CD4-positive, alpha-beta T cell (primary cell): ENCODE results near the gene ULK4. TPM values are rescaled to one million over a fixed set of nuclear protein-coding genes. Genes with fewer than 3 reads are reported as not detected.

ENCODE experiments used
- ATAC-seq: fragments of 200-7000 bp; cut with Tn5 transposase; one replicate; pipeline ENCODE4 v1.10.0; 2022; ENCODE audit warnings: mild to moderate bottlenecking; ENCODE audit not compliant: poor library complexity
- CTCF ChIA-PET: fragments of 350-600 bp; sonication (Branson Sonifier 250); formaldehyde crosslinking; loops from one replicate; lab custom pipeline; 2021; ENCODE audit warnings: antibody characterized with exemption, inconsistent platforms; lab: Charles Lee
- POLR2A ChIA-PET: fragments of 350-600 bp; sonication (Branson Sonifier 250); formaldehyde crosslinking; loops from one replicate; lab custom pipeline; 2021; ENCODE audit warnings: antibody characterized with exemption, inconsistent platforms; lab: Charles Lee
- DNase-seq, 14 experiments: peaks; one replicate each; pipeline ENCODE4 v3.0.0-alpha.2; 2013 to 2020; ENCODE audit warnings: mixed read lengths in 2 of 14
- H3K27ac ChIP-seq, 2 donors: one replicate each; pipeline versions ENCODE4 v1.5.1 to v1.7.0; 2013; ENCODE audit warnings: low read length in 2 of 2, low read depth in 1 of 2, mild to moderate bottlenecking in 1 of 2
- H3K27me3 ChIP-seq, 2 experiments: 1 replicate in 1 of 2; 2 replicates in 1 of 2; pipeline versions ENCODE4 v1.6.1 to v1.7.0; 2013; ENCODE audit warnings: low read length in 2 of 2, control low read depth in 1 of 2, mild to moderate bottlenecking in 1 of 2, moderate library complexity in 1 of 2; ENCODE audit not compliant: insufficient read depth in 2 of 2, control insufficient read depth in 1 of 2
- H3K36me3 ChIP-seq: one replicate; pipeline ENCODE4 v1.6.1; 2013; ENCODE audit warnings: low read length, control low read depth; ENCODE audit not compliant: insufficient read depth
- H3K4me1 ChIP-seq: one replicate; pipeline ENCODE4 v1.6.1; 2013; ENCODE audit warnings: low read length, control low read depth; ENCODE audit not compliant: insufficient read depth
- H3K4me3 ChIP-seq: one replicate; pipeline ENCODE4 v1.5.1; 2013; ENCODE audit warnings: mild to moderate bottlenecking, low read length, moderate library complexity
- H3K9me3 ChIP-seq, 2 experiments: 1 replicate in 1 of 2; 2 replicates in 1 of 2; pipeline versions ENCODE4 v1.6.1 to v1.7.0; 2013; ENCODE audit warnings: low read length in 2 of 2, mild to moderate bottlenecking in 2 of 2, control low read depth in 1 of 2, moderate library complexity in 1 of 2; ENCODE audit not compliant: control insufficient read depth in 1 of 2, insufficient read depth in 1 of 2
- H3K27ac Mint-ChIP-seq: one replicate; pipeline ENCODE4 v1.8.0; 2020; ENCODE audit warnings: mixed read lengths
- H3K27me3 Mint-ChIP-seq: one replicate; pipeline ENCODE4 v1.8.0; 2021; ENCODE audit warnings: mixed read lengths
- H3K36me3 Mint-ChIP-seq: one replicate; pipeline ENCODE4 v1.8.0; 2021; ENCODE audit warnings: low read depth, mixed read lengths
- H3K4me1 Mint-ChIP-seq: one replicate; pipeline ENCODE4 v1.8.0; 2021; ENCODE audit warnings: low read depth, mixed read lengths
- H3K4me3 Mint-ChIP-seq: one replicate; pipeline ENCODE4 v1.8.0; 2020; ENCODE audit warnings: mild to moderate bottlenecking, mixed read lengths
- H3K9me3 Mint-ChIP-seq: one replicate; pipeline ENCODE4 v1.8.0; 2020; ENCODE audit warnings: mixed read lengths
- intact Hi-C, 2 experiments: fragments of 100-400 bp; cut with DNase I in 1 of 2; cut with micrococcal nuclease in 1 of 2; formaldehyde crosslinking; loops; one replicate each; pipeline versions ENCODE4 v1.15.1 to v1.9.0; 2023 to 2025; cut with DNase I, micrococcal nuclease
- total RNA-seq, 174 experiments: library from RNA in 2 of 174; stranded (reverse) in 2 of 174; gene quantifications; one replicate each; pipeline ENCODE4 v1.2.3 and lab custom pipeline; 2021 to 2026
- TF ChIP-seq, protein P1 (sequence below): fragments of 200-600 bp; IDR thresholded peaks from one replicate; pipeline ENCODE4 v1.8.0; 2022; ENCODE audit warnings: antibody characterized with exemption, mild to moderate bottlenecking

The ULK4 gene
- total RNA-seq, 2 experiments from 2014 or later, result 23.8 to 28.6 TPM

DNA sequence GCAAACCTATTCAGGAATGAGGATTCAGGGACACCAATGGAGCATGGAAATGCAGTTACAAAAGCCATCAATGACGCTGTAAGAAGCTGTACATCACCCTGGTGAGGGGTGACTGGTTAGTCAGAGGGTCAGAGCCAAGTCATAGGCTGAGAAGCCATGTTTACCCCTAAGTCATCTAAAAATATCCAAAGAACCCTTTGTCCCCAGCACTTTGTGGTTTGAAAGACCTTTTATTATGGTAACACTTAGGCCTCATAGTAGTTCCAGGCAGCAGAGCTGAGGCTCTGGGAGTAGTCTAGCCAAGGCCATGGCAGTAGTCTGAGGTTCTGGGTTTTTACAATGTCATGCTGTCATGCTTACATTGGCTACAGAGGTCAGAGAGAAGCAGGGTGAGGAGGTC, 631.4 kb downstream of the ULK4 start:
- intact Hi-C loops, result no loop called here
- Mint-ChIP-seq H3K4me1 (no peaks in the 10 kb centered on the region), H3K36me3 (no peaks in the 10 kb centered on the region), H3K4me3 (no peak overlapping the region), H3K27ac (no peak overlapping the region), H3K27me3 (no peaks in the 10 kb centered on the region), H3K9me3 (no peaks in the 10 kb centered on the region)
- ChIA-PET CTCF (no interaction called here), POLR2A (no interaction called here)
- H3K27me3 ChIP-seq, result no peaks in the 10 kb centered on the region
- TF ChIP-seq, protein P1, sequence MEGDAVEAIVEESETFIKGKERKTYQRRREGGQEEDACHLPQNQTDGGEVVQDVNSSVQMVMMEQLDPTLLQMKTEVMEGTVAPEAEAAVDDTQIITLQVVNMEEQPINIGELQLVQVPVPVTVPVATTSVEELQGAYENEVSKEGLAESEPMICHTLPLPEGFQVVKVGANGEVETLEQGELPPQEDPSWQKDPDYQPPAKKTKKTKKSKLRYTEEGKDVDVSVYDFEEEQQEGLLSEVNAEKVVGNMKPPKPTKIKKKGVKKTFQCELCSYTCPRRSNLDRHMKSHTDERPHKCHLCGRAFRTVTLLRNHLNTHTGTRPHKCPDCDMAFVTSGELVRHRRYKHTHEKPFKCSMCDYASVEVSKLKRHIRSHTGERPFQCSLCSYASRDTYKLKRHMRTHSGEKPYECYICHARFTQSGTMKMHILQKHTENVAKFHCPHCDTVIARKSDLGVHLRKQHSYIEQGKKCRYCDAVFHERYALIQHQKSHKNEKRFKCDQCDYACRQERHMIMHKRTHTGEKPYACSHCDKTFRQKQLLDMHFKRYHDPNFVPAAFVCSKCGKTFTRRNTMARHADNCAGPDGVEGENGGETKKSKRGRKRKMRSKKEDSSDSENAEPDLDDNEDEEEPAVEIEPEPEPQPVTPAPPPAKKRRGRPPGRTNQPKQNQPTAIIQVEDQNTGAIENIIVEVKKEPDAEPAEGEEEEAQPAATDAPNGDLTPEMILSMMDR, result no peak
- H3K9me3 ChIP-seq, result no peaks in the 10 kb centered on the region
- ATAC-seq (no peak), DNase-seq (no peak)
- H3K36me3 ChIP-seq, result no peaks in the 10 kb centered on the region
- no peak overlapping the region for H3K4me3 ChIP-seq
- H3K27ac ChIP-seq, result no peak overlapping the region
- H3K4me1 ChIP-seq, result no peaks in the 10 kb centered on the region

DNA sequence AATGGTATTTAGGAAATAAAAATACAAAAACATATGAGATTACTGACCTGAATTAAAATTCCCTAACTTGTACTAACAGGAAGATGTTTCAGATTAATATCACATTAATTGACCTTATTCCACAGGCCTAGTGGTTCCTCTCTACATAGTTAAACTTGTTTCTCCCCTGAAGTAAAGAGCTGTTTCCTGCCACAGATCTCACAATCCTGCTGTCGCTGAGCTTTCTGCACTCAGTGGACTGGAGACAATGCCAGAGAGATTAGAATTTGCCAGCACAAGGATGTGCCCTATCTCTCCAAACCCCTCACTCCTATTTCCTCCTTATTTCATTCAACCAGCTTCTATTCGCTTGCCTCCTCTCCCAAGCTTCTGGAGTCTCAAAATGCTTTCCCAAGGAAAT, 632.0 kb downstream of the ULK4 start:
- no peak for DNase-seq
- Mint-ChIP-seq H3K36me3 (no peaks in the 10 kb centered on the region), H3K27me3 (no peaks in the 10 kb centered on the region), H3K4me1 (no peaks in the 10 kb centered on the region), H3K4me3 (no peak overlapping the region), H3K27ac (no peak overlapping the region), H3K9me3 (no peaks in the 10 kb centered on the region)
- POLR2A ChIA-PET, result no interaction called here
- Histone ChIP-seq H3K4me3 (no peak overlapping the region), H3K27me3 (no peaks in the 10 kb centered on the region), H3K4me1 (no peaks in the 10 kb centered on the region), H3K36me3 (no peaks in the 10 kb centered on the region), H3K27ac (no peak overlapping the region), H3K9me3 (no peaks in the 10 kb centered on the region)
- TF ChIP-seq, protein P1, result no peak
- intact Hi-C loops, result no loop called here
- no peak for ATAC-seq
- CTCF ChIA-PET, result no interaction called here

DNA sequence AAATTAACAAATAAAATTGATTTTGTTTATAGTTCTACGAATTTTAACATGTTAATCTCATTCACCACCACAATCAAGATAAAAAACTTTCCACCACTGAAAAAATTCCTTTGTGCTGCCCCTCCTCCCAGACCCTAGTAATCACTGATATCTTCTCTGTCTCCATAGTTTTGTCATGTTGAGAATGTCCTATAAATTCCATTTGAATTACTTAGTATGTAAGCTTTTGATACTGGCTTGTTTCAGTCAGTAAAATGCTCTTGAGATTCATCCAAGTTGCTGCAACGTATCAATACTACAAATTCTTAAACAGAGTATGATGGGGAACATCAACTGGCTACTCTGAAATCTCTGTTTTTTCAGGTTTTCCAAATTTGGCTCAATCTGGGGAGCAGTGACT, 633.0 kb downstream of the ULK4 start:
- no peak overlapping the region for H3K27ac ChIP-seq
- CTCF ChIA-PET, result no interaction called here
- no peak overlapping the region for H3K4me3 ChIP-seq
- H3K36me3 Mint-ChIP-seq, result no peaks in the 10 kb centered on the region
- DNase-seq (no peak), ATAC-seq (no peak)
- H3K27me3 Mint-ChIP-seq, result no peaks in the 10 kb centered on the region
- no peaks in the 10 kb centered on the region for H3K4me1 ChIP-seq
- intact Hi-C loops, result no loop called here
- H3K4me1 Mint-ChIP-seq, result no peaks in the 10 kb centered on the region
- no peak overlapping the region for H3K27ac Mint-ChIP-seq
- POLR2A ChIA-PET, result no interaction called here
- TF ChIP-seq, protein P1, result no peak
- H3K9me3 ChIP-seq, result no peaks in the 10 kb centered on the region
- H3K4me3 Mint-ChIP-seq, result no peak overlapping the region
- no peaks in the 10 kb centered on the region for H3K36me3 ChIP-seq
- H3K9me3 Mint-ChIP-seq, result no peaks in the 10 kb centered on the region
- H3K27me3 ChIP-seq, result no peaks in the 10 kb centered on the region
